H9 (cell line): ENCODE results near the gene MITF. TPM values are rescaled to one million over a fixed set of nuclear protein-coding genes. Genes with fewer than 3 reads are reported as not detected.

ENCODE experiments used
- DNase-seq: peaks from one replicate; pipeline ENCODE4 v3.0.0-alpha.2; 2017
- H2AFZ ChIP-seq: one replicate; pipeline ENCODE4 v1.6.1; 2013; ENCODE audit warnings: mild to moderate bottlenecking, low read length, control low read depth, moderate library complexity
- H2AK5ac ChIP-seq: 2 replicates; pipeline ENCODE4 v1.6.1; 2013; ENCODE audit warnings: low read length, control low read depth, mixed read lengths; ENCODE audit not compliant: insufficient read length
- H2BK120ac ChIP-seq: one replicate; pipeline ENCODE4 v1.6.1; 2013; ENCODE audit warnings: low read depth, mild to moderate bottlenecking, low read length, control low read depth, inconsistent platforms; ENCODE audit not compliant: poor library complexity, severe bottlenecking
- H2BK12ac ChIP-seq: 2 replicates; pipeline ENCODE4 v1.6.1; 2013; ENCODE audit warnings: low read length, control low read depth, mixed read lengths, low read depth; ENCODE audit not compliant: insufficient read length
- H2BK15ac ChIP-seq: 2 replicates; pipeline ENCODE4 v1.6.1; 2013; ENCODE audit warnings: low read depth, low read length, control low read depth
- H2BK20ac ChIP-seq: one replicate; pipeline ENCODE4 v1.6.1; 2013; ENCODE audit warnings: low read depth, mild to moderate bottlenecking, low read length, control low read depth, inconsistent platforms; ENCODE audit not compliant: poor library complexity, severe bottlenecking
- H2BK5ac ChIP-seq: 2 replicates; pipeline ENCODE4 v1.6.1; 2013; ENCODE audit warnings: low read length, control low read depth, mixed read lengths; ENCODE audit not compliant: insufficient read length
- H3K14ac ChIP-seq: 2 replicates; pipeline ENCODE4 v1.6.1; 2013; ENCODE audit warnings: low read length, control low read depth; ENCODE audit not compliant: insufficient read depth
- H3K18ac ChIP-seq: 2 replicates; pipeline ENCODE4 v1.6.1; 2013; ENCODE audit warnings: low read depth, mild to moderate bottlenecking, mixed read lengths, low read length, control low read depth; ENCODE audit not compliant: insufficient read length
- H3K23ac ChIP-seq: 2 replicates; pipeline ENCODE4 v1.6.1; 2013; ENCODE audit warnings: low read length, control low read depth, mixed read lengths, low read depth; ENCODE audit not compliant: insufficient read length
- H3K23me2 ChIP-seq: 2 replicates; pipeline ENCODE4 v1.6.1; 2013; ENCODE audit warnings: low read depth, mild to moderate bottlenecking, mixed read lengths, low read length, control low read depth; ENCODE audit not compliant: insufficient read length, poor library complexity, severe bottlenecking
- H3K27ac ChIP-seq: 2 replicates; pipeline ENCODE4 v1.5.1; 2013; ENCODE audit warnings: low read length, control low read depth, mixed read lengths, low read depth; ENCODE audit not compliant: insufficient read length
- H3K27me3 ChIP-seq: 2 replicates; pipeline ENCODE4 v1.6.1; 2013; ENCODE audit warnings: low read length, control low read depth, inconsistent platforms; ENCODE audit not compliant: insufficient read depth
- H3K4ac ChIP-seq: 2 replicates; pipeline ENCODE4 v1.6.1; 2013; ENCODE audit warnings: low read depth, mild to moderate bottlenecking, control low read depth, inconsistent platforms, low read length, moderate library complexity
- H3K4me1 ChIP-seq: 2 replicates; pipeline ENCODE4 v1.6.1; 2013; ENCODE audit warnings: low read length, control low read depth, inconsistent platforms; ENCODE audit not compliant: insufficient read depth
- H3K4me2 ChIP-seq: 2 replicates; pipeline ENCODE4 v1.6.1; 2013; ENCODE audit warnings: low read length, control low read depth, mixed read lengths; ENCODE audit not compliant: insufficient read length, insufficient read depth
- H3K56ac ChIP-seq: 2 replicates; pipeline ENCODE4 v1.6.1; 2013; ENCODE audit warnings: low read depth, mild to moderate bottlenecking, mixed read lengths, low read length, control low read depth; ENCODE audit not compliant: insufficient read length
- H3K79me1 ChIP-seq: 2 replicates; pipeline ENCODE4 v1.6.1; 2013; ENCODE audit warnings: low read depth, mild to moderate bottlenecking, moderate library complexity, low read length, control low read depth, inconsistent platforms; ENCODE audit not compliant: insufficient read depth, poor library complexity, severe bottlenecking
- H3K79me2 ChIP-seq: 2 replicates; pipeline ENCODE4 v1.6.1; 2013; ENCODE audit warnings: low read length, control low read depth, inconsistent platforms; ENCODE audit not compliant: insufficient read depth
- H3K9ac ChIP-seq: 2 replicates; pipeline ENCODE4 v1.6.1; 2013; ENCODE audit warnings: low read length, control low read depth, mixed read lengths; ENCODE audit not compliant: insufficient read length; ENCODE audit errors: extremely low read depth
- H3K9me3 ChIP-seq: one replicate; pipeline ENCODE4 v1.6.1; 2013; ENCODE audit warnings: low read depth, low read length, inconsistent platforms; ENCODE audit not compliant: control insufficient read depth
- H3T11ph ChIP-seq: one replicate; pipeline ENCODE4 v1.6.1; 2013; ENCODE audit warnings: mild to moderate bottlenecking, low read length, control low read depth, inconsistent platforms
- H4K20me1 ChIP-seq: one replicate; pipeline ENCODE4 v1.6.1; 2013; ENCODE audit not compliant: control insufficient read depth, insufficient read length, insufficient read depth
- H4K5ac ChIP-seq: 2 replicates; pipeline ENCODE4 v1.6.1; 2013; ENCODE audit warnings: low read depth, mild to moderate bottlenecking, mixed read lengths, low read length, control low read depth; ENCODE audit not compliant: insufficient read length
- H4K8ac ChIP-seq: replicated peaks from 2 replicates; pipeline ENCODE4 v1.6.1; 2013; ENCODE audit warnings: low read length, control low read depth, mixed read lengths, low read depth; ENCODE audit not compliant: insufficient read length
- H4K91ac ChIP-seq: 2 replicates; pipeline ENCODE4 v1.6.1; 2013; ENCODE audit warnings: low read depth, mild to moderate bottlenecking, moderate library complexity, mixed read lengths, low read length, control low read depth; ENCODE audit not compliant: insufficient read length
- H3K27ac Mint-ChIP-seq, 3 experiments: 2 replicates in 2 of 3; 3 replicates in 1 of 3; pipeline ENCODE4 v1.8.0; 2020 to 2021; ENCODE audit warnings: mixed read lengths in 3 of 3, mild to moderate bottlenecking in 1 of 3, moderate library complexity in 1 of 3
- H3K27me3 Mint-ChIP-seq: 2 replicates; pipeline ENCODE4 v1.8.0; 2021; ENCODE audit warnings: low read depth, mild to moderate bottlenecking, moderate library complexity, mixed read lengths
- H3K36me3 Mint-ChIP-seq, 3 experiments: 2 replicates in 2 of 3; 3 replicates in 1 of 3; pipeline ENCODE4 v1.8.0; 2020 to 2021; ENCODE audit warnings: low read depth in 3 of 3, mixed read lengths in 3 of 3; ENCODE audit not compliant: insufficient read depth in 1 of 3
- H3K4me1 Mint-ChIP-seq, 2 experiments: 2 replicates each; pipeline ENCODE4 v1.8.0; 2020; ENCODE audit warnings: mixed read lengths in 2 of 2
- H3K4me3 Mint-ChIP-seq, 2 experiments: 2 replicates in 1 of 2; 3 replicates in 1 of 2; pipeline ENCODE4 v1.8.0; 2020 to 2021; ENCODE audit warnings: mild to moderate bottlenecking in 2 of 2, mixed read lengths in 2 of 2, moderate library complexity in 1 of 2
- H3K9me3 Mint-ChIP-seq, 2 experiments: 2 replicates in 1 of 2; 3 replicates in 1 of 2; pipeline ENCODE4 v1.8.0; 2020; ENCODE audit warnings: mild to moderate bottlenecking in 2 of 2, mixed read lengths in 2 of 2, moderate library complexity in 1 of 2
- WGBS: extraction: QIAGEN DNeasy Blood & Tissue Kit; methylation state at CpG from one replicate; pipeline ENCODE4 v1.1.7; 2013; ENCODE audit warnings: missing lambda C conversion rate, low lambda C conversion rate, mixed read lengths; ENCODE audit not compliant: insufficient read length; ENCODE audit errors: extremely low coverage; 5-methylcytosine and 5-hydroxymethylcytosine counted together
- total RNA-seq: library from RNA; stranded (reverse); gene quantifications from 2 replicates; pipeline ENCODE4 v1.2.1, GENCODE V29; 2021
- TF ChIP-seq, protein P1 (sequence below): fragments of 200-600 bp; sonication (generic); conservative IDR thresholded peaks from 3 replicates; pipeline ENCODE4 v1.8.0; 2021; ENCODE audit warnings: antibody characterized with exemption, mild to moderate bottlenecking

MITF gene
- total RNA-seq, 1 experiment from 2014 or later, result 0.81 TPM

DNA sequence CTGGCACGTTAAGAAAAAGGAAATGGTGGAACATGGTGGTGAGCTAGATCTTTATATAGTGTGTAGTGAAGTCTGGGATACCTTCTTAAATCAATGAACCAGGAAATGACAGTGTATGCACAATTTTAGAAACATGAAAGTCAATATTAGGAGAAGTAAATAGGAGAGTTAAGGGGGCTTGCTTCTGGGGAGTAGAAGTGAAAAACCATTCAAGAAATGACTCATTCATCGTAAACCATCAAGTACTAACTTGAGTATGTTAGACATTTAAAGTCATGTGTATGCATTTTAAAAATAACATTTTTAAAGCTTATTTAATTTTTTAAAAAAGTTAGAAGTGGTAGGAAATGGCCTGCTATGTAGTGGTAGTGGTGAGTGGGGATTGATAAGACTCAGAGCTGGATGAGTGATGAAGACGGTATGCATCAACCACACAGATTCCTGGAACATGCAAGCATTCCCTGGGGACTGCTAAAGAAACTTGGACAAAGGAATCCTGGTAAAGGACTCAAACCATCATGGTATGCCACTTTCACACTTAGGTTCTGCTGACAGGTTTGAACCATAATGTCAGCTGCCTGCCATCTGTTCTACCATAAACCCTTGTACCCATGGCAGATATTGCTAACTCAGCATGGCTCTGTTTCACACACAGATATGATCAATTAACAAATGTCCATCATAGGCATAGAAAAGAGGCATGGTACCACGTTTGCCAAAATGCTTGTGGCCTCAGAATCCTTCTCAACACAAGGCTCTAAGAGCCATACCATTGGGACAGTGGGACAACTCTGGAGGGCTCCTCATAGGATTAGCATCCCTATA is 28.9 kb upstream of the MITF start:
- H3K4ac ChIP-seq, result no peak overlapping the region
- H3K4me1 ChIP-seq, result no peaks in the 10 kb centered on the region
- WGBS, result no CpG with 5 or more reads among the region's 4 CpGs
- H2AFZ ChIP-seq, result no peak overlapping the region
- no peak overlapping the region for H2BK12ac ChIP-seq
- no peaks in the 10 kb centered on the region for H3K27me3 ChIP-seq
- no peak overlapping the region for H2AK5ac ChIP-seq
- no peak overlapping the region for H2BK15ac ChIP-seq
- TF ChIP-seq, protein P1, sequence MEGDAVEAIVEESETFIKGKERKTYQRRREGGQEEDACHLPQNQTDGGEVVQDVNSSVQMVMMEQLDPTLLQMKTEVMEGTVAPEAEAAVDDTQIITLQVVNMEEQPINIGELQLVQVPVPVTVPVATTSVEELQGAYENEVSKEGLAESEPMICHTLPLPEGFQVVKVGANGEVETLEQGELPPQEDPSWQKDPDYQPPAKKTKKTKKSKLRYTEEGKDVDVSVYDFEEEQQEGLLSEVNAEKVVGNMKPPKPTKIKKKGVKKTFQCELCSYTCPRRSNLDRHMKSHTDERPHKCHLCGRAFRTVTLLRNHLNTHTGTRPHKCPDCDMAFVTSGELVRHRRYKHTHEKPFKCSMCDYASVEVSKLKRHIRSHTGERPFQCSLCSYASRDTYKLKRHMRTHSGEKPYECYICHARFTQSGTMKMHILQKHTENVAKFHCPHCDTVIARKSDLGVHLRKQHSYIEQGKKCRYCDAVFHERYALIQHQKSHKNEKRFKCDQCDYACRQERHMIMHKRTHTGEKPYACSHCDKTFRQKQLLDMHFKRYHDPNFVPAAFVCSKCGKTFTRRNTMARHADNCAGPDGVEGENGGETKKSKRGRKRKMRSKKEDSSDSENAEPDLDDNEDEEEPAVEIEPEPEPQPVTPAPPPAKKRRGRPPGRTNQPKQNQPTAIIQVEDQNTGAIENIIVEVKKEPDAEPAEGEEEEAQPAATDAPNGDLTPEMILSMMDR, result no peak
- H3K27me3 Mint-ChIP-seq, result no peaks in the 10 kb centered on the region
- H3K9me3 Mint-ChIP-seq, result no peaks in the 10 kb centered on the region; a peak in 1 of 5 replicates
- no peak overlapping the region for H4K8ac ChIP-seq
- no peak overlapping the region for H4K91ac ChIP-seq
- no peaks in the 10 kb centered on the region for H3K9me3 ChIP-seq
- no peak overlapping the region for H4K5ac ChIP-seq
- H2BK20ac ChIP-seq, result no peak overlapping the region
- H3T11ph ChIP-seq, result no peak overlapping the region
- H3K18ac ChIP-seq, result no peak overlapping the region
- no peak overlapping the region for H3K4me2 ChIP-seq
- H2BK5ac ChIP-seq, result no peak overlapping the region
- H3K9ac ChIP-seq, result no peak overlapping the region
- H3K4me3 Mint-ChIP-seq, result no peak overlapping the region
- no peaks in the 10 kb centered on the region for H4K20me1 ChIP-seq
- no peak overlapping the region for H2BK120ac ChIP-seq
- H3K27ac ChIP-seq, result no peak overlapping the region
- H3K23ac ChIP-seq, result no peak overlapping the region
- H3K79me1 ChIP-seq, result no peaks in the 10 kb centered on the region
- H3K36me3 Mint-ChIP-seq, result no peaks in the 10 kb centered on the region
- no peaks in the 10 kb centered on the region for H3K79me2 ChIP-seq
- no peak for DNase-seq
- H3K4me1 Mint-ChIP-seq, result no peaks in the 10 kb centered on the region
- H3K56ac ChIP-seq, result no peak overlapping the region
- H3K27ac Mint-ChIP-seq, result no peak overlapping the region
- H3K14ac ChIP-seq, result no peak overlapping the region
- H3K23me2 ChIP-seq, result no peaks in the 10 kb centered on the region
